Endothelial cell of umbilical vein (primary cell): Measurements from ENCODE around the gene CYB5A.

Experiments
- CTCF ChIP-seq, 2 donors: IDR thresholded peaks; 1 replicate in 1 of 2; 2 replicates in 1 of 2; pipeline ENCODE4 v1.5.1; 2011; ENCODE audit warnings: low read length in 2 of 2, mild to moderate bottlenecking in 2 of 2, moderate library complexity in 2 of 2, control low read depth in 1 of 2, inconsistent platforms in 1 of 2, low read depth in 1 of 2; ENCODE audit not compliant: insufficient read depth in 1 of 2; ENCODE audit errors: extremely low read depth in 1 of 2
- EZH2 ChIP-seq: IDR thresholded peaks from 2 replicates; pipeline ENCODE4 v1.6.1; 2012; ENCODE audit warnings: borderline replicate concordance, low read depth, mild to moderate bottlenecking, moderate library complexity, low read length, inconsistent platforms; ENCODE audit not compliant: severe bottlenecking
- FOS ChIP-seq: IDR thresholded peaks from 2 replicates; pipeline ENCODE4 v1.6.1; 2011; ENCODE audit warnings: mild to moderate bottlenecking, low read length, moderate library complexity, borderline replicate concordance; ENCODE audit not compliant: insufficient read depth
- GATA2 ChIP-seq: IDR thresholded peaks from 2 replicates; pipeline ENCODE4 v1.7.0; 2011; ENCODE audit warnings: low read depth, mild to moderate bottlenecking, moderate library complexity, mixed read lengths, low read length; ENCODE audit not compliant: insufficient read length, insufficient read depth
- JUN ChIP-seq: IDR thresholded peaks from 2 replicates; pipeline ENCODE4 v1.6.1; 2011; ENCODE audit warnings: borderline replicate concordance, low read depth; ENCODE audit not compliant: insufficient read length, insufficient read depth
- POLR2A ChIP-seq: IDR thresholded peaks from 2 replicates; pipeline ENCODE4 v1.6.1; 2012; ENCODE audit warnings: low read depth, mild to moderate bottlenecking, control low read depth, low read length
- POLR2AphosphoS5 ChIP-seq: IDR thresholded peaks from 2 replicates; pipeline ENCODE4 v1.6.1; 2012; ENCODE audit warnings: low read depth, mild to moderate bottlenecking, control low read depth, low read length, moderate library complexity; ENCODE audit not compliant: insufficient read depth
- TF ChIP-seq, protein P1 (sequence below): IDR thresholded peaks from 2 replicates; pipeline ENCODE4 v1.6.1; 2011; ENCODE audit not compliant: insufficient read depth, insufficient read length

DNA sequence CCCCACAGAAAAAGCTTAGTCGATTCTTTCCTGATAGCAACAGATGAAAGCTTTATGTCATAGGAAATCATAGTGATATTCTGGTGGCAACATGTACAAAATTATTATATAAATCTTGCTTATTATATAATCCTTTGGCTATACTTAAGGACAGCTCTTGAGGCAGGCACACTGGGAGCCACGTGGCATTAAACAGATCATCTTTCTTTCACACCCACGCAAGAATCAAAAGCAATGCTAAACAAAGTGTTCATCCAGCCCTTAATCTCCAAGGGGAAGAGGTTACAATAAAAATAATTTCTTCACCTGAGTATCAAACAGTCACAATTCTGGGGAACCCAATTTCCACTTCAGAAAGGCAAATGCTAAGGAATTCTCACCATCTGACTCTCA, 57.8 kb downstream of the CYB5A start:
- no peak for TF ChIP-seq CTCF (IDR thresholded peaks at IDR 0.05; ENCODE audit: extremely low read depth in 1 of 2, insufficient read depth in 1 of 2, low read depth in 1 of 2, low read length in 2 of 2)
- TF ChIP-seq POLR2A: no peak
- TF ChIP-seq JUN: no peak
- TF ChIP-seq POLR2AphosphoS5: no peak
- TF ChIP-seq EZH2: no peak
- TF ChIP-seq, protein P1, sequence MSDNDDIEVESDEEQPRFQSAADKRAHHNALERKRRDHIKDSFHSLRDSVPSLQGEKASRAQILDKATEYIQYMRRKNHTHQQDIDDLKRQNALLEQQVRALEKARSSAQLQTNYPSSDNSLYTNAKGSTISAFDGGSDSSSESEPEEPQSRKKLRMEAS: no peak
- no peak for TF ChIP-seq GATA2
- TF ChIP-seq FOS: no peak
